MM.1S (cell line): Measurements from ENCODE around the gene RAX.

Source experiments
- DNase-seq: peaks from one replicate; pipeline ENCODE4 v3.0.0-alpha.2; 2015
- H2AFZ ChIP-seq: fragments of 300-600 bp; sonication (generic); 2 replicates; pipeline ENCODE4 v1.6.0; 2016; ENCODE audit warnings: antibody characterized with exemption, low read length
- H3F3A ChIP-seq: fragments of 300-600 bp; sonication (generic); 2 replicates; pipeline ENCODE4 v1.6.1; 2016; ENCODE audit warnings: mild to moderate bottlenecking, antibody characterized with exemption, low read length, moderate library complexity, mixed read lengths; ENCODE audit not compliant: insufficient read depth
- H3K27ac ChIP-seq: fragments of 300-600 bp; sonication (generic); 2 replicates; pipeline ENCODE4 v1.5.1; 2016; ENCODE audit warnings: mild to moderate bottlenecking, low read length
- H3K27me3 ChIP-seq: fragments of 300-600 bp; sonication (generic); replicated peaks from 2 replicates; pipeline ENCODE4 v1.6.0; 2016; ENCODE audit warnings: low read length; ENCODE audit not compliant: insufficient read depth
- H3K36me3 ChIP-seq: fragments of 300-600 bp; sonication (generic); replicated peaks from 2 replicates; pipeline ENCODE4 v1.6.1; 2016; ENCODE audit warnings: mild to moderate bottlenecking, low read length, mixed read lengths; ENCODE audit not compliant: insufficient read depth
- H3K4me1 ChIP-seq: fragments of 300-600 bp; sonication (generic); 2 replicates; pipeline ENCODE4 v1.6.1; 2016; ENCODE audit warnings: low read length, mixed read lengths
- H3K4me2 ChIP-seq: fragments of 300-600 bp; sonication (generic); 2 replicates; pipeline ENCODE4 v1.6.0; 2016; ENCODE audit warnings: low read depth, low read length
- H3K4me3 ChIP-seq: fragments of 300-600 bp; sonication (generic); 2 replicates; pipeline ENCODE4 v1.5.1; 2016; ENCODE audit warnings: low read length, mixed read lengths
- H3K79me2 ChIP-seq: fragments of 300-600 bp; sonication (generic); 2 replicates; pipeline ENCODE4 v1.6.1; 2016; ENCODE audit warnings: mixed run types, low read length, mixed read lengths
- H3K9ac ChIP-seq: fragments of 300-600 bp; sonication (generic); 2 replicates; pipeline ENCODE4 v1.6.1; 2016; ENCODE audit warnings: low read length, mixed read lengths
- H3K9me2 ChIP-seq: fragments of 300-600 bp; sonication (generic); replicated peaks from 2 replicates; pipeline ENCODE4 v1.6.1; 2016; ENCODE audit warnings: mild to moderate bottlenecking, low read length, mixed read lengths; ENCODE audit not compliant: insufficient read depth
- H3K9me3 ChIP-seq: fragments of 300-600 bp; sonication (generic); replicated peaks from 2 replicates; pipeline ENCODE4 v1.6.1; 2016; ENCODE audit warnings: mild to moderate bottlenecking, low read length, mixed read lengths; ENCODE audit not compliant: insufficient read depth
- H4K20me1 ChIP-seq: fragments of 300-600 bp; sonication (generic); 2 replicates; pipeline ENCODE4 v1.6.1; 2016; ENCODE audit warnings: mild to moderate bottlenecking, low read length, moderate library complexity, mixed read lengths; ENCODE audit not compliant: insufficient read depth
- CTCF ChIP-seq: fragments of 300-600 bp; sonication (generic); IDR thresholded peaks from 2 replicates; pipeline ENCODE4 v1.5.1; 2016; ENCODE audit warnings: antibody characterized with exemption, low read length, mixed read lengths
- EZH2 ChIP-seq: fragments of 300-600 bp; sonication (generic); optimal IDR thresholded peaks from 2 replicates; pipeline ENCODE3; 2017; ENCODE audit warnings: low read depth, mild to moderate bottlenecking, antibody characterized with exemption, low read length, mixed read lengths
- EZH2phosphoT487 ChIP-seq: fragments of 300-600 bp; sonication (generic); IDR thresholded peaks from 2 replicates; pipeline ENCODE4 v1.6.1; 2018; ENCODE audit warnings: antibody characterized with exemption, low read length

Gene RAX

DNA sequence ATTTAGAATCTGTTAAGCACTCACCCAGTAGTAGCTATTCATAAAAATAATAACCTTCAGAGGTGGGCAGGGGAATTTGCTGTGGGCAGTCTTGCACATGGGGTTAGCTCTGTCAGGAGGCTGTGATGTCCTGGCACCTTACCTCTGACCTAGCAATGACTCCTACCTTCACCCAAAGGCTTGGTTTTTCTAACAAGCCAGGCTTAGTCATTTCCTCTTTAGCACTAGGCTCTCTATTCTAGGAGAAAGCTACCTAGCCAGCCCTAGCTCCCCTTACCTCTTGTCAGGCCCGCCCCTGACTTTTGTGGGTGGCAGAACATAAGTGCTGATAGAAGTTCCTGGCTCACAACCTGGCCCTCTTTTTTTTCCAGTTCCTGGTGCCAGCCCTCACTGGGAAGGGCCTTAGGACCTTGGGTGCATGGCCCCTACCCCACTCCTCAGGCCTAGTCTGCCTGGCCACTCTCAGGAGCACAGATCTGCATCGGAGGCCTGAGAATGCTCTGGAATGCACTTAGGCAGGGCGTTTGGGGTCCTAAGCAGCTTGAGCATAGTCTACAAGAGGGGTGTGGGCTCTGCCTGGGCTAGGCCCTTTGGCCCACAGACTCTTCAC lies 27.5 kb upstream of the RAX start:
- no peak overlapping the region for H3K27ac ChIP-seq
- H3K4me1 ChIP-seq = no peaks in the 10 kb centered on the region
- no peak overlapping the region for H3K4me2 ChIP-seq
- no peak overlapping the region for H3K9ac ChIP-seq
- no peaks in the 10 kb centered on the region for H4K20me1 ChIP-seq
- H3K4me3 ChIP-seq = no peak overlapping the region
- DNase-seq = peak; percentile 48
- H3K79me2 ChIP-seq = no peaks in the 10 kb centered on the region
- H3K9me3 ChIP-seq = no peaks in the 10 kb centered on the region
- TF ChIP-seq EZH2phosphoT487 (no peak), CTCF (no peak), EZH2 (no peak)
- no peaks in the 10 kb centered on the region for H3K36me3 ChIP-seq
- H3F3A ChIP-seq = no peaks in the 10 kb centered on the region
- H3K27me3 ChIP-seq = no peaks in the 10 kb centered on the region
- H3K9me2 ChIP-seq = no peaks in the 10 kb centered on the region
- H2AFZ ChIP-seq = no peak overlapping the region

GRCh38 chr18:59298871-59299270 lies 25.6 kb upstream of the RAX start:
- no peak for DNase-seq
- Histone ChIP-seq H3K9ac (no peak overlapping the region), H3F3A (no peaks in the 10 kb centered on the region), H3K9me3 (no peaks in the 10 kb centered on the region), H3K9me2 (no peaks in the 10 kb centered on the region), H3K27me3 (no peaks in the 10 kb centered on the region), H3K4me1 (no peaks in the 10 kb centered on the region), H3K79me2 (no peaks in the 10 kb centered on the region), H2AFZ (no peak overlapping the region), H3K27ac (no peak overlapping the region), H3K4me3 (no peak overlapping the region), H3K36me3 (no peaks in the 10 kb centered on the region), H3K4me2 (no peak overlapping the region), H4K20me1 (no peaks in the 10 kb centered on the region)
- TF ChIP-seq EZH2 (no peak), CTCF (no peak), EZH2phosphoT487 (no peak)

DNA sequence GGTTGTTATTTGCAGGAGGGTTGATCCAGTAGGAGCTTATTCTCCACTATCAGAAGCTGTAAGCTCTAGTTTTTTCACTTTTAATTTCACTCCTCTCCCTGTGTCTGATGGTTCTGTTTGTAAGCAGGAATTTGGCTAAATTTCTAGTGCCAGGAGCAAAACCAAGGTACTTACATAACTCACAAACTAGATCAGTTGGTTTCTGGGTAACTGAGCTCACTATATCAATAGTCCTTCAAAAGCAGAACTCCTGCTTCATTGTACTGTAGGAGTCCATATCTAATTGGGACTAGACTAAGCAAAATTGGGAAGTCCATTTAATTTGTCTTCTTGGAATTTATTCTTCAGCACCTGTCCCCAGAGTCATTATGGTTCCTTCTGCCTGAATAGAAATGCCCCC lies 20.1 kb upstream of the RAX start:
- Histone ChIP-seq H3K9me3 (no peaks in the 10 kb centered on the region), H3K27ac (no peak overlapping the region), H3K79me2 (no peaks in the 10 kb centered on the region), H3K9ac (no peak overlapping the region), H2AFZ (no peak overlapping the region), H4K20me1 (no peaks in the 10 kb centered on the region), H3K4me3 (no peak overlapping the region), H3F3A (no peaks in the 10 kb centered on the region), H3K4me2 (no peak overlapping the region), H3K4me1 (no peaks in the 10 kb centered on the region), H3K9me2 (no peaks in the 10 kb centered on the region), H3K27me3 (no peaks in the 10 kb centered on the region), H3K36me3 (no peaks in the 10 kb centered on the region)
- DNase-seq = no peak
- TF ChIP-seq CTCF (no peak), EZH2 (no peak), EZH2phosphoT487 (no peak)
